ENCODE measurements around the gene RCL1. TPM values are rescaled to one million over a fixed set of nuclear protein-coding genes. Genes with fewer than 3 reads are reported as not detected.

The RCL1 gene
- total and polyA plus RNA-seq, 2 donors: 19.6 to 24.0 TPM

- DNase-seq (ENCODE audit: low read depth in 6 of 9, low spot score in 9 of 9): no peak
- H3K27me3 ChIP-seq (ENCODE audit: control insufficient read depth in 2 of 2, insufficient read depth in 1 of 2, low read length in 1 of 2): no peaks in the 10 kb centered on the region
- H3K9me3 ChIP-seq (ENCODE audit: control insufficient read depth in 2 of 2, insufficient read depth in 1 of 2, low read length in 1 of 2): no peaks in the 10 kb centered on the region
- no peak overlapping the region for H3K27ac ChIP-seq (ENCODE audit: low read depth in 1 of 2, low read length in 1 of 2)
- WGBS: 98% methylated on average over 6 of the region's 6 CpGs
- no peaks in the 10 kb centered on the region for H3K4me1 ChIP-seq (ENCODE audit: control insufficient read depth in 2 of 2, insufficient read depth in 2 of 2, low read length in 2 of 2)
- H3K36me3 ChIP-seq (ENCODE audit: control insufficient read depth in 2 of 2, insufficient read depth in 2 of 2, low read length in 1 of 2): no peaks in the 10 kb centered on the region
- no peak overlapping the region for H3K4me3 ChIP-seq (ENCODE audit: low read length in 2 of 2)
Measured at GRCh38 chr9:4866239-4866969, 73.7 kb downstream of the RCL1 start.

GRCh38 chr9:4873066-4873465 is 80.3 kb downstream of the RCL1 start:
- Histone ChIP-seq H3K4me3 (ENCODE audit: low read length in 2 of 2) (no peak overlapping the region), H3K27ac (ENCODE audit: low read depth in 1 of 2, low read length in 1 of 2) (no peak overlapping the region), H3K36me3 (ENCODE audit: control insufficient read depth in 2 of 2, insufficient read depth in 2 of 2, low read length in 1 of 2) (no peaks in the 10 kb centered on the region), H3K4me1 (ENCODE audit: control insufficient read depth in 2 of 2, insufficient read depth in 2 of 2, low read length in 2 of 2) (no peaks in the 10 kb centered on the region), H3K27me3 (ENCODE audit: control insufficient read depth in 2 of 2, insufficient read depth in 1 of 2, low read length in 1 of 2) (no peaks in the 10 kb centered on the region), H3K9me3 (ENCODE audit: control insufficient read depth in 2 of 2, insufficient read depth in 1 of 2, low read length in 1 of 2) (no peaks in the 10 kb centered on the region)
- no peak for DNase-seq (ENCODE audit: low read depth in 6 of 9, low spot score in 9 of 9)
- 97% methylated on average over 4 of the region's 4 CpGs for WGBS

DNA sequence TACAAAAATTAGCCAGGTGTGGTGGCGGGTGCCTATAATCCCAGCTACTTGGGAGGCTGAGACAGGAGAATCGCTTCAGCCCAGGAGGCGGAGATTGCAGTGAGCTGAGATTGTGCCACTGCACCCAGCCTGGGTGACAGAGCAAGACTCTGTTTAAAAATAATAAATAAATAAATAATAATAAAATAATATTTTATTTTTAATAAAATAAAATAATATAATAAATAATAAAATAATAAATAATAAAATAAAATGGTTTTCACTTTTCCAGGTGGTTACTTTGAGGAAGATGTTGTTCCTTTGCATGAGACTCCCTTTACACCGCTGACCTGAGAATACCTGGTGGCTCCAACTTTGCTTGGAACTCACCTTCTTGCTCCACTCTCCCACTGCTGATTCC is 82.8 kb downstream of the RCL1 start:
- WGBS: 99% methylated on average over 4 of the region's 4 CpGs
- H3K4me1 ChIP-seq (ENCODE audit: control insufficient read depth in 2 of 2, insufficient read depth in 2 of 2, low read length in 2 of 2): no peaks in the 10 kb centered on the region
- H3K9me3 ChIP-seq (ENCODE audit: control insufficient read depth in 2 of 2, insufficient read depth in 1 of 2, low read length in 1 of 2): no peaks in the 10 kb centered on the region
- no peaks in the 10 kb centered on the region for H3K27me3 ChIP-seq (ENCODE audit: control insufficient read depth in 2 of 2, insufficient read depth in 1 of 2, low read length in 1 of 2)
- no peaks in the 10 kb centered on the region for H3K36me3 ChIP-seq (ENCODE audit: control insufficient read depth in 2 of 2, insufficient read depth in 2 of 2, low read length in 1 of 2)
- DNase-seq (ENCODE audit: low read depth in 6 of 9, low spot score in 9 of 9): no peak
- no peak overlapping the region for H3K4me3 ChIP-seq (ENCODE audit: low read length in 2 of 2)
- H3K27ac ChIP-seq (ENCODE audit: low read depth in 1 of 2, low read length in 1 of 2): no peak overlapping the region

DNA sequence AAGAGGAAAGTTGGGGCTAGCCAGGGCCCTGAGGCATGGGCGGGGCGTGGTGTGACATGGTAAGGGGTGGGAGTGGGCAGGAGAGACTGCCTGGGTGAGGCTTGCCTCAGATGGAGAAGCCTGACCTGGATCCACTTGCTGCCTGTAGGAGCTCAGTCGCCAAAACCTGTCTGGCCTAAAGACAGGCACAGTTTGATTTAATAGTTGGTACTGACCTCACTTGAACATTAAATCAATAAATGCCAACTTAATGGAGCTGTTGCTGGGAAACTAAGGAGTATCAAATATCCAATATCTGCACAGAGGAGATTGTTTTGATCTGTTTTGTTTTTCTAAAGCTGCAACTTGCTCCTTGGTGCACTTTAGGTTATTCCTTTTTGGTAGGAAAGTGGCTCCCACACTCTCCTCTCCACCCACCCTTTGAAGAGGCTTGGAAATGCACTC is 86.4 kb downstream of the RCL1 start:
- WGBS: 94% methylated on average over 3 of the region's 3 CpGs
- Histone ChIP-seq H3K27ac (ENCODE audit: low read depth in 1 of 2, low read length in 1 of 2) (no peak overlapping the region), H3K4me3 (ENCODE audit: low read length in 2 of 2) (no peak overlapping the region), H3K9me3 (ENCODE audit: control insufficient read depth in 2 of 2, insufficient read depth in 1 of 2, low read length in 1 of 2) (no peaks in the 10 kb centered on the region), H3K27me3 (ENCODE audit: control insufficient read depth in 2 of 2, insufficient read depth in 1 of 2, low read length in 1 of 2) (no peaks in the 10 kb centered on the region), H3K36me3 (ENCODE audit: control insufficient read depth in 2 of 2, insufficient read depth in 2 of 2, low read length in 1 of 2) (no peaks in the 10 kb centered on the region), H3K4me1 (ENCODE audit: control insufficient read depth in 2 of 2, insufficient read depth in 2 of 2, low read length in 2 of 2) (no peaks in the 10 kb centered on the region)
- no peak for DNase-seq (ENCODE audit: low read depth in 6 of 9, low spot score in 9 of 9)

DNA sequence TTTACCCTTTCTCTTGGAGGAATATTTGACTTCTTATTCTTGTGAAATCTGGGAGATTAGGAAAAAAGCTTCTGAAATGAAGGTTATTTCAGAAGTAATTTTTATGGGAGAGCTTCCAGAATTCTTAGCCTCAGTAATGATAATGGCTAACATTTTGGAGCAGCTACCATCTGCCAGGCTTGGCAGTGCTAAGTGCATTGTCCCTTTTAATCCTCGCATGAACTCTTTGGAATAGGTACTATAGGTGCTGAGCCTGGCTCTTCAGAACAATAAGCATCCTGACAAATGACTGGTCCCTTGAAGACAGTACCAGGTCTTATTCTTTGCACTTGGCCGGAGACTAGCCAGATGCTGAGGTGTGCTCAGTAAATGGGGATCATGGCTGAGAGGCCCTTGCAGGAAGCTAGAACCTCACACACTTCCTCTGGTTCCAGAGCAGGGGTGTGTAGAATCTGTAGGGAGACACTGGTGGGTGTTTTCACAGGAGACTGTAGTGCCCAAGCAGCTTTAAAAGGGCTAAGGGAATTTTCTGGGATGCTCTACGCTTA is 90.7 kb downstream of the RCL1 start:
- Histone ChIP-seq H3K27ac (ENCODE audit: low read depth in 1 of 2, low read length in 1 of 2) (no peak overlapping the region), H3K27me3 (ENCODE audit: control insufficient read depth in 2 of 2, insufficient read depth in 1 of 2, low read length in 1 of 2) (no peaks in the 10 kb centered on the region), H3K36me3 (ENCODE audit: control insufficient read depth in 2 of 2, insufficient read depth in 2 of 2, low read length in 1 of 2) (no peaks in the 10 kb centered on the region), H3K4me1 (ENCODE audit: control insufficient read depth in 2 of 2, insufficient read depth in 2 of 2, low read length in 2 of 2) (no peaks in the 10 kb centered on the region), H3K9me3 (ENCODE audit: control insufficient read depth in 2 of 2, insufficient read depth in 1 of 2, low read length in 1 of 2) (no peaks in the 10 kb centered on the region), H3K4me3 (ENCODE audit: low read length in 2 of 2) (no peak overlapping the region)
- DNase-seq (ENCODE audit: low read depth in 6 of 9, low spot score in 9 of 9): no peak
- 98% methylated on average over 3 of the region's 3 CpGs for WGBS

- Histone ChIP-seq H3K36me3 (ENCODE audit: control insufficient read depth in 2 of 2, insufficient read depth in 2 of 2, low read length in 1 of 2) (no peaks in the 10 kb centered on the region), H3K27me3 (ENCODE audit: control insufficient read depth in 2 of 2, insufficient read depth in 1 of 2, low read length in 1 of 2) (no peaks in the 10 kb centered on the region), H3K4me1 (ENCODE audit: control insufficient read depth in 2 of 2, insufficient read depth in 2 of 2, low read length in 2 of 2) (no peaks in the 10 kb centered on the region), H3K4me3 (ENCODE audit: low read length in 2 of 2) (no peak overlapping the region), H3K9me3 (ENCODE audit: control insufficient read depth in 2 of 2, insufficient read depth in 1 of 2, low read length in 1 of 2) (no peaks in the 10 kb centered on the region), H3K27ac (ENCODE audit: low read depth in 1 of 2, low read length in 1 of 2) (no peak overlapping the region)
- WGBS: 77% methylated on average over 6 of the region's 6 CpGs
- no peak for DNase-seq (ENCODE audit: low read depth in 6 of 9, low spot score in 9 of 9)
Measured at GRCh38 chr9:4886698-4887097, 94.0 kb downstream of the RCL1 start.

DNA sequence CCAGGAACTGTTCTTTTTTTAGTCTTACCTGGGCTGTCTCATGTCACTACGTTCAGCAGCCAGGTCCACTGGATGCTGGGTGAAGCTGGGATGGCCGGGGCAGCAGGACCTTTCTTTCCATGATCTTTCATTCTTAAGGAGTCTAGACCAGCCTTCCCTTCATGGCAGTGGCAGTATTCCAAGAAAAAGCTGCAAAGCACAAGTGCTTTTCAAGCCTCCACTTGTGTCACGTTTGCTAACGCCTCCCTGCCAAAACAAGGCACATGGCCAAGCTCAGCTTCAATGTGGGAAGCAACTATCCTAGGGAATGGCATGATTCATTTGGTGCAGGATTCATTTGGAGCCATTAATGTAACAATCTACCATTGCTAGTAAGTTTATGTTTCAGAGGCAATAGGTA is 94.8 kb downstream of the RCL1 start:
- no peak for DNase-seq (ENCODE audit: low read depth in 6 of 9, low spot score in 9 of 9)
- no peaks in the 10 kb centered on the region for H3K9me3 ChIP-seq (ENCODE audit: control insufficient read depth in 2 of 2, insufficient read depth in 1 of 2, low read length in 1 of 2)
- no peak overlapping the region for H3K4me3 ChIP-seq (ENCODE audit: low read length in 2 of 2)
- H3K27me3 ChIP-seq (ENCODE audit: control insufficient read depth in 2 of 2, insufficient read depth in 1 of 2, low read length in 1 of 2): no peaks in the 10 kb centered on the region
- H3K36me3 ChIP-seq (ENCODE audit: control insufficient read depth in 2 of 2, insufficient read depth in 2 of 2, low read length in 1 of 2): no peaks in the 10 kb centered on the region
- WGBS: 79% methylated on average over 4 of the region's 4 CpGs
- no peaks in the 10 kb centered on the region for H3K4me1 ChIP-seq (ENCODE audit: control insufficient read depth in 2 of 2, insufficient read depth in 2 of 2, low read length in 2 of 2)
- no peak overlapping the region for H3K27ac ChIP-seq (ENCODE audit: low read depth in 1 of 2, low read length in 1 of 2)

DNA sequence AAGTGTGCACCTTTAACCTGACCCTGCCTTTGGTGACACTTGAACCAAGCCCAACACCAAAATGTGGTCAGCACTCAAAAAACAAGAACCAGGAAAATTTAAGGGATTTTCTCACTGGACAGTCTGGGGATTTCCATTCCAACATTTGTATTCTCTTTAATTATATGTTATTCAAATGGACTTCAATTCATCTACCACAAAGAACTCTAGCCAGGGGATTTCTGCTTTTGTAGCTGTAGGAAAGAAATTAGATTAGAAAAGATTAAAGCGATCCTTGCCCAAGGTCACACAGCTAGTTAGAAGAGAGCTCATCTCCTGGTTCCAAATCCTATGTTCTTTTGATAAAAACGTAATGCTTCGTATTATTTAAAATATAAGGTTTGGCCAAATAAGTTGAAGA is 97.5 kb downstream of the RCL1 start:
- Histone ChIP-seq H3K9me3 (ENCODE audit: control insufficient read depth in 2 of 2, insufficient read depth in 1 of 2, low read length in 1 of 2) (no peaks in the 10 kb centered on the region), H3K36me3 (ENCODE audit: control insufficient read depth in 2 of 2, insufficient read depth in 2 of 2, low read length in 1 of 2) (no peaks in the 10 kb centered on the region), H3K4me3 (ENCODE audit: low read length in 2 of 2) (no peak overlapping the region), H3K27me3 (ENCODE audit: control insufficient read depth in 2 of 2, insufficient read depth in 1 of 2, low read length in 1 of 2) (no peaks in the 10 kb centered on the region), H3K27ac (ENCODE audit: low read depth in 1 of 2, low read length in 1 of 2) (no peak overlapping the region), H3K4me1 (ENCODE audit: control insufficient read depth in 2 of 2, insufficient read depth in 2 of 2, low read length in 2 of 2) (no peaks in the 10 kb centered on the region)
- DNase-seq (ENCODE audit: low read depth in 6 of 9, low spot score in 9 of 9): no peak
- WGBS: 97% methylated on average over 3 of the region's 3 CpGs

DNA sequence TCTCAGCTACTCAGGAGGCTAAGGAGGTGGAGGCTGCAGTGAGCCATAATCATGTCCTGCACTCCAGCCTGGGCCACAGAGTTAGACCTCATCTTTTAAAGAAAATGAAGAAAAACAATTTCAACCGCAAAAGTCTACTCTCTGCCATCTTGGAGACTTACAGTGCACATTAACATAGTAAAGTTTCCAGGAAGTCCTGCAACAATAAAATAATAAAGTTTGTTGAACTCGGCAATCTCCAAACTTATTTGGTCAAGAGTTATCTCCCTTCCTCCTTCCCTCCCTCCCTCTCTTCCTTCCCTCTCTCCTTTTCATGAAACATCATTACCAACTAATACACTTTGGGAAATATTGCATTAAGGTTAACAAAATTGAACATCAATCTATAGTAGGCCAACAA is 98.2 kb downstream of the RCL1 start:
- no peaks in the 10 kb centered on the region for H3K27me3 ChIP-seq (ENCODE audit: control insufficient read depth in 2 of 2, insufficient read depth in 1 of 2, low read length in 1 of 2)
- no peaks in the 10 kb centered on the region for H3K36me3 ChIP-seq (ENCODE audit: control insufficient read depth in 2 of 2, insufficient read depth in 2 of 2, low read length in 1 of 2)
- no peak overlapping the region for H3K4me3 ChIP-seq (ENCODE audit: low read length in 2 of 2)
- H3K4me1 ChIP-seq (ENCODE audit: control insufficient read depth in 2 of 2, insufficient read depth in 2 of 2, low read length in 2 of 2): no peaks in the 10 kb centered on the region
- 50% methylated on average over 2 of the region's 2 CpGs for WGBS
- H3K27ac ChIP-seq (ENCODE audit: low read depth in 1 of 2, low read length in 1 of 2): no peak overlapping the region
- no peak for DNase-seq (ENCODE audit: low read depth in 6 of 9, low spot score in 9 of 9)
- no peaks in the 10 kb centered on the region for H3K9me3 ChIP-seq (ENCODE audit: control insufficient read depth in 2 of 2, insufficient read depth in 1 of 2, low read length in 1 of 2)

All from thymus (tissue), 11 donors.